HG03064 (cell line): ENCODE data around the gene GRIN2C.
"Not testable (repeated sequence)": the region's sequence is repeated elsewhere in the genome, so short reads cannot be mapped to it uniquely, and the experiment has no call there.

Experiments used
- ATAC-seq: cut with Tn5 transposase; IDR thresholded peaks from one replicate; pipeline ENCODE4 v1.9.1; 2021; ENCODE audit warnings: low read depth; ENCODE audit not compliant: unreplicated experiment

GRIN2C gene

DNA sequence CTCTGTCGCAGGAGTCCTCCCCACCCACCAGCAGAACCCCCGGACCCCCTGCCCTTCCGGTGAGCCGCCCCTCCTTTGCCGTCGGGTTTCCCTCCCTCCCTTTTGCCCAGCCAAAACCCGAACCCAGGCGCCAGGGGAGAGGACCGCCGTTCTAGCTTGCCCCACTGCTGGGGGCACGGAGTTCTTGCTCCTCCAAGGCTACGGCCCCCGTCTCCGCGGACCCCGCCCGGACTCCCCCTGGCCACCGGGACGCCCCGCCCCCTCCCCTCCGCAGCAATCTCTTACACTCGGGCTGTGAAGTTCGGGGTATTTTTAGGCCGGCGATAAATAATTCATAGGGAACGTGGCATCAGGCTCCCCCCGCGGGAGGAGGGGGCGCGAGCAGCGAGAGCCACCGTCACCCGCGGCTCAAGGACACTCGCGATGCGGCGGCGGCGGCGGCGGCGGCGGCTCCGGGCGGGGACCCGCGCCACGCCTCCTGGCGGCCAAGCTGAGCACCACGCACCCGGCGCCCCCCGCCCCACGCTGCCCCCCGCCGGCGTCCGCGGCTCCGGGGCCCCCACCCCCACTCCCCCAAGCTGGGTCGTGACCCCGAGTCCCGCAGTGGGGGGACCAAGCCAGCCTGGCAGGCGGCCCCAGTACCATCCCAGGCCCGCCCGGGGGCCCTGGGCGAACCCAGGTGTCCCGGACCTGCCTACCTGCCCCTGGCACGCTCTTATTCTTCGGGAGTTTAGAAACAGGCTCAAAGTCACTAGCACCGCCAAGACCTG is at the start of gene GRIN2C:
TSS of gene GRIN2C (minus strand) at position 427 of the 770 bp plus-strand sequence. CDS start 4,793 bp downstream, outside the sequence.
- ATAC-seq = no peak

DNA sequence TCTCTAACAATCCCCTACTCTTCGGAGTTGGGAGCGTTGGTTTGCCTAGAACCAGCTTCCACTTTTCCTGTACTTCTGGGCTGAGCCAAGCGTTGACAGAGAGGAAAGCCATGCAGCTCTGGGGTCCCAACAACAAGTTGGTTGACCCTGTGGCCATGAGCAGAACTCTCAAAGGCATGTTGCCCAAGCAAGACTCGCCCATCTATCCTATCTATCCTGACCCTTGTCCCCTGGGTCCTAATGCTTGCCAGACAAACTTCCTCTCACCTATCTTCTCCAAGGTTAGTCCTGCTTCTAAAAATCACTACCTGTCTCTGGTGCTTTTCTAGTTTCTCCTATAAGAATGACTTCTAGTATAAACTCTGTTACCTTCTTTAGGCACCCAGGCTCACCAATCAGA is 49.4 kb upstream of the GRIN2C start:
- not testable (repeated sequence) for ATAC-seq

DNA sequence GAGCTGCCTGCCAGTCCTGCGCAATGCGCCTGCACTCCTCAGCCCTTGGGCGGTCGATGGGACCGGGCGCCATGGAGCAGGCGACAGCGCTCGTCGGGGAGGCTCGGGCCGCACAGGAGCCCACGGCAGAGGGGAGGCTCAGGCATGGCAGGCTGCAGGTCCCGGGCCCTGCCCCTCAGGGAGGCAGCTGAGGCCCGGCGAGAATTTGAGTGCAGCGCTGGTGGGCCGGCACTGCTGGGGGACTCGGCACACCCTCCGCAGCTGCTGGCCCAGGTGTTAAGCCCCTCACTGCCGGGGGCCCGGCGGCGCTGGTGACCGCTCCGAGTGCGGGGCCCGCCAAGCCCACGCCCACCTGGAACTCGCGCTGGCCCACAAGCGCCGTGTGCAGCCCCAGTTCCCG is 47.3 kb upstream of the GRIN2C start:
- ATAC-seq = no peak

DNA sequence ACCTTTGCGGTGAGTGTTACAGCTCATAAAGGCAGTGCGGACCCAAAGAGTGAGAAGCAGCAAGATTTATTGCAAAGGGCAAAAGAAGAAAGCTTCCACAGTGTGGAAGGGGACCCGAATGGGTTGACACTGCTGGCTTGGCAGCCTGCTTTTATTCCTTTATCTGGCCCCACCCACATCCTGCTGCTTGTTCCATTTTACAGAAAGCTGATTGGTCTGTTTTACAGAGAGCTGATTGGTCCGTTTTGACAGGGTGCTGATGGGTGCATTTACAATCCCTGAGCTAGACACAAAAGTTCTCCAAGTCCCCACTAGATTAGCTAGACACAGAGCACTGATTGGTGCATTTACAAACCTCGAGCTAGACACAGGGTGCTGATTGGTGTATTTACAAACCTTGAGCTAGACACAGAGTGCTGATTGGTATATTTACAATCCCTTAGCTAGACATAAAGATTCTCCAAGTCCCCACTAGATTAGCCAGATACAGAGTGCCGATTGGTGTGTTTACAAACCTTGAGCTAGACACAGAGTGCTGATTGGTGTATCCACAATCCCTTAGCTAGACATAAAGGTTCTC is 46.6 kb upstream of the GRIN2C start:
- ATAC-seq = not testable (repeated sequence)

DNA sequence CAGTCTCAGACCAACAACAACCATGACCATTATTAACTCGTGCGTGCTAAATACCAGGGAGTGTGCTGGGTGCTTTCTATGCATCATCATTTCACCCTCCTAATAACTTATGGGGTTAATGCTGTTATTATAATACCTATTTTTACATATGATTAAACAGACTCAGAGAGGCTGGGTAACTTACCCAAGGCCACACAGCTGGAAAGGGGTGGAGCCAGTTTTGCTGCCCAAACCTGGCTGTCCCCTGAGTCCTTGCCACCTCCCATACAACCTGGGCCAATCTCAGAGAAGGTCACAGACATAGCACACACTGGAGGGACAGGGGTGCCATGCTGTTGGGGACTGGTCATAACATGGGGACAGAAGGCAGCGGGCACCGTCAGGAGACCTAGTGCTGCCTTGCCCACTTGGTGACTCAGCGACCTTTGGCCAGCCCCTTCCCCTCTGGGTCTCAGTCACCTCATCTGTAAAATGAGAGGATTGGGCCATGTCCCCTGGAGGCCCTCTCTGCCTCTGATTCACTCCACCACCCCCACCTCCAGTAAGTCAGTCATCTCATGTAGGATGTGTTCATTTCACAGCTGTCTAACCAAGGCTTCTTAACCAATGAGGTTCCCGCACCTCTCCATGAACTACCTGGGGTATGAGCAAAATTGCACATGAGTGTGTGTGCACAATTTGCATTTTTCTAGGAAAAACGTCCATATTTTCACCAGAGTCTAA is 45.2 kb upstream of the GRIN2C start:
- no peak for ATAC-seq

DNA sequence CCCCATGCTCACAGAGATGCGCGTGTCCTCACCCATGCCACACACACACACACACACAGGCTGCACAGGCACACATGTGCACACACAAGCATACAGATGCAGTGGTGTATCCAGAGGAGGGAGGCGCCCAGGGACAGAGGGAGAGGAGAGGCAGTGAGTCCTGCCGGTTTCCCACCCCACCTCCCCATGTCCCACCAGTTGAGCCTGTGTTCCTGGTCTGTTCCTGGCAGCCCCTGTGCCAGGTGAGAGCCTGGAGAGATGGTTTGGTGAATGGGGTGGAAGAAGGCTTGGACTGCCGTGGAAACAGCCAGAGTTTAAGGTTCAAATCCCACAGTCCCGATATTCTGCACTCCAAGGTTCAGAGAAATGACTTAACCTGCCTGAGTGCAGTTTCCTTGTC is 44.0 kb upstream of the GRIN2C start:
- ATAC-seq = no peak

DNA sequence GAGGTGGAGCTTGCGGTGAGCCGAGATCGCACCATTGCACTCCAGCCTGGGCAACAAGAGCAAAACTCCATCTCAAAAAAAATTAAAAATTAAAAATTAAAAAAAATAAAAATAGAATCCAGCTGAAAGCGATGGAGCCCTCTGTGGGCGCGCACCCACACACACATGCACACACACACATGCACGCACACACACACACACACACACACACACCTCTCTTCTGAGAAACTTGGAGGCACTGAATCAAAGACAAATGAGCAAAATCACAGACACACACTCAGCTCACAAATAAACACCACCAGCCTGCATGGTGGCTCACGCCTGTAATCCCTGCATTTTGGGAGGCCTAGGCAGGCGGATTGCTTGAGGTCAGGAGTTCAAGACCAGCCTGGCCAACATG is 43.3 kb upstream of the GRIN2C start:
- ATAC-seq = no peak

DNA sequence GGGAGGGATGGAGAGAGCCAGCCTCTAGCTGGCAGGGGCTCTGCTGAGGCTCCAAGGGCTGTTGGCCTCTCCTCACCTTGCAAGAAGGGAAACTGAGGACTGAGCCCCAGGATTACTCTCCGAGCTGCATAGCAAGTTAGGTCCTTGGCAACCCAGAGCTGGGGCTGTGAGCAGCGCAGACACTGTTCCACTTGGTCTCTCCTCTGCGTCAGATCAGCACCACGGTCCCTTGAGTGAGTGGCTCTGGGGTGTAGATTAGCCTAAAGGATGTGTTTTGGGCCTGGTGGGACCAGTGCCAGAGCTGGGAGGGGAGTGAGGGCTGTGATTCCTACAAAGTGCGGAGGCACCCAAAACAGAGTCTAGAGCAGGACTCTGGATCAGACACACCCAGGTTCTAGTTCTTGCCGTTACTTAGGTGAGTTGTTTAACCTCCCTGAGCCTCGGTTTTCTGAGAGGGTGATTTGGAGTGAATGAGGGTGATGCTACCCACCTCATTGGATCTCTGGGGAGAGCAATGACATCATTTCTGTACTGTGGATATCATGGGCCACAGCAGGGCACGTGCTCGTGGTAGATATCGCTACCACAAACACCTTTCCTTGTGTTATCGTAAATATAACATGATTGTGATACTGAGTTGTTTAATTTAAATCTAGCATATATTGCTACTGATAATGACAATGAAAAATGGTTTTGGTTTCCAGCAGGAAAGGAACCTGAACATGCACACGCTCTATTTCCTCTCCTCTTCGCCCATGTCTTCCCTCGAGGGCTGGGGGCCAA is 41.9 kb upstream of the GRIN2C start:
- ATAC-seq = no peak

DNA sequence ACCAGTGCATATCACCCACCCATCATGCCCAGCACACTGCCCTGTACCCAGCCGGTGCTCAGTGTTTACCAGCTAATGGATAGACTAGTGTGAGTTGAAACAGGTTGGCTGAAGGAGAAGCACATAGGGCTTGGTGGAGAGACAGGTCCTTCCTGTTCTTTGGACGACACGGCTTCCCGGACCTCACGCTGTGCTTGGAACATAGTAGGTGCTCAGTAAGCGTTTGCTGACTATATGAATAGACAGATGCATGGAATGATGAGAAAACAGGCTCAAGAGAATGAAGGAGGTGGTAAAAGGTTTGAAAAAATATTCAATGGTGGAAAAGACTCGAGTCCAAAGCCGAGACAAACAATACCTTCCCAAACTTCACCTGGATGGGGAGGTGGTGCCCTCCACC is 40.5 kb upstream of the GRIN2C start:
- ATAC-seq = no peak

DNA sequence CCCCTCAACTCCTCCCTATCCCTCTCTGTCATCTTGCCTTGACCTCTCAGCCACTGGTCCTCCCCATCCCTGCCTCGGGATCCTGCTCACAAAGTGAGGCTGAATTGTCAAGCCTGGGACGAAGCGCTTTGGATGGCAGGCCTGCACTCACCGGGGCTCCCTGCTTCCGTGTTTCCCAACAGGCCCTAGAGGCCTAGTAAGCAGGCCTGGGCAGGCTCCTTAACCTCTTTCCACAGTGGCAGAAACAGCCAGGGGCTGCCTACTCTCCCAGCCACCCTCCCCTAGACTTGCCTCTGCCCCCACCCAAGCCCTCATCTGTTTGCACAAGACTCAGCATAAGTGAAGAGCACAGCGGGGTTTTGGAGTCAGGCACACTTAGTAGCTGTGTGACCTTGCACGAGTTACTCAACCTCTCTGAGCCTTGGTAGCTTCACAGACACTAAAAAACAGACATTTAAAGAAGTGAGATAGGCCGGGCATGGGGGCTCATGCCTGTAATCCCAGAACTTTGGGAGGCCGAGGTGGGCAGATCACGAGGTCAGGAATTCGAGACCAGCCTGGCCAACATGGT is 38.8 kb upstream of the GRIN2C start:
- no peak for ATAC-seq

DNA sequence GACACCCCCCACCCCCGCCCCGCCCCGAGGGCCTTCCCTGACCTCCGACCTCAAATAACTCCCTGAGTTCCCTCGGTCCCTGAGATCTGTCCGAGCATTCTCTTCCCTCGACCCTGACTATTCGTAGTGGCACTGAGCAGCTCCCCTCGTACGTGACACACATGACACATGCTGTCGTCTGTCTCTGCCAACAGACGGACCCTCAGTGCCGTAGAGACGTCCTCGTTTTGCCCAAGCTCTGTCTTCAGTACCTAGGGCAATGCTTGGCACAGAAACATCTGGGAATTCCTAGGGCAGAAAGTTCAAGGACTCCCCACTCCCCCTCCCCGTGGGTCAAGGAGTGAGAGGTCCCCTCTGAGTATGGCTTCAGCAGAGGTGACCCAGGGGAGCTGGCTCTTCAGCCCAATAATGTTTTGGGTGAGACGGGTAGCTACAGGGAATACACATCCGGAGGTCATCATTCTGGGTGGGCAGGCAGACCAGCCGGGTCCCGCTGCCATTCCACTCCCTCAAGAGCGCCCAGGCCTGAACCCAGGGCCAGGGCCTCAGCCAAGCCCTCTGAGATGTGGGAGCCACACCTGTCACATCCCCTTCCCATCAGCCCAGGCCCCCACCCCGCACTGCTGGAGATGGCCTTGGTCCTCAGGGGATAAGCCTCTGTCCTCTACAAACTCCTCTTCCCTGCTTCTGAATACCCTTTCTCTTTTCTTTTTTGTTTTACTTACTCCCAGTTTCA is 34.4 kb upstream of the GRIN2C start:
- ATAC-seq = no peak

DNA sequence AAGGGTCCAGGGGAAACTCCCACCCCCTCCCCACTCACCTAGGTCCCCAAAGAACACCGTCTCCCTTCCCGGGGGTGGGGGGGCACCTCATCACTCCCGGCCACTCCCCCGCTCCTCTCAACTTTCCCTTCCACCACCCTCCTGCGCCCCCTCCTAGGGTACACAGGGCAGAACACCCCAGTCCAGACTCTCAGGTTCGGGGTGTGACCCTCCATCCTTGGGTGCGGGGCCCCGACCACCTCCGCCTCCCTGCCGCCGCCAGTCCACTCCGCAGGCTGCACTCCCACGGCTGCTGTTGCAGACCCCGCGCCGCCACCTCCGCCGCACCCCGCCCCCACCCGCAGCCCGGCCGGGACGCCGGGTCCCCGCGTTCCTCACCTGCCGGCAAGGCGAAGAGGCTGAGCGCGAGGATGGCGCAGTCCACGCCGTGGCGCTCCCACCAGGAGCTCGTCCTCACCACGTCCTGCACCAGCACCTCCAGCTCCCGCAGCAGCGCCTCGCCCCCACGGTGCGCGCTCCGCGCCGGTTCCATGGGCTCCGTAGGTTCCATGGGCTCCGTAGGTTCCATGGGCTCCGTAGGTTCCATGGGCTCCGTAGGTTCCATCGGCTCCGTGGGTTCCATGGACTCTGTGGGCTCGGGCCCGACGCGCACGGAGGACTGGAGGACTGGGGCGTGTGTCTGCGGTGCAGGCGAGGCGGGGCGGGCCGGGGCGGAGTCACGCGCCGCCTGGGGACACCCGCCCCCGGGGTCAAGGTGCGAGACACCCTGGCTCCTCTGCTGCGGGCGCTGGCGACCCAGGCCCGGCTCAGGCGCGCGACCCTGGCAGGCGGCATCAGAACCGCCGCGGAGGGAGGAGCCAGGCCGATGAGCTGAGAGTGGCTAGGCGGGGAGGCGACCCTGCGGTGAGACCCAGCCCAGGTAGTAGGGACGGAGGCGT is 33.6 kb upstream of the GRIN2C start, which contains the start of gene FADS6:
TSS of gene FADS6 (minus strand) at position 660 of the 938 bp plus-strand sequence. CDS start at position 622, 38 bp downstream.
- no peak for ATAC-seq

DNA sequence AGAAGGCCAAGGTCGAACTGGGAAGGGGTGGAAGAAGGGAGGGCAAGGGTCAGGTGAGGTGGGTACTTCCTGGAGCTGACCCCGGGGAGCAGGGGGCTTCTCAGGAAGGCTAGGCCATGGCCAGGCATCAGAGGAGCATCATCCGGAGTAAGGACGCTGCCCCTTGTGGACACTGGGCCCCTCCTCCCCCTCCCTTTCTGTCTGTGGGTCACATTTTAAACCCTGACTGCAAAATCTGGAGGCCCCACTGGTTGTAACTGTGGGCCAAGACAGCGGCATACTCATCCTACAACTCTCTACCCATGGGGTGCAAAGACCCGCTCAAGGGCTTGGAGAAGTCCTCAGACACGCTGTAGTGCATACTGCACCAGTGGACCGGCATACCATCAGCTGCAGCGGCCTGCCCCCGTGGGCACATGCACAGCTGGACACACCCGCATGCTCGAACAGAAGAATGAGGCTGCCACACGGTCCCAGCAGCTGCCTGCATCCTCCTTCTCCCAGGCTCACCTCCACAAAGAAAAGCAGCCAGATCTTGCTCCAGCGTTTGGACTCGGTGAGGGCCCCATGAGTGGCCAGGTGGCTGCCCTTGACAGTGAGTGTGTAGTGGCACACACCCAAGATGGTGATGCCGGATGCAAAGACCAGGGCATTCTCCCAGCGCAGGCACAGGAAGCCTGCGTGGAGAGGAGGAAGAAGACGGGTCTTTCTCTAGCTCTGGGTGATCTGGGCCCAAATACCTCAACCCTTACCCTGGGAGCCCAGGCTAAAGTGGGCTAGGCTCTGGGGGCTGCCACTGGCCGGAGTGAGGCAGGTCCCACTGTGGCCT is 32.5 kb upstream of the GRIN2C start:
- ATAC-seq = no peak

DNA sequence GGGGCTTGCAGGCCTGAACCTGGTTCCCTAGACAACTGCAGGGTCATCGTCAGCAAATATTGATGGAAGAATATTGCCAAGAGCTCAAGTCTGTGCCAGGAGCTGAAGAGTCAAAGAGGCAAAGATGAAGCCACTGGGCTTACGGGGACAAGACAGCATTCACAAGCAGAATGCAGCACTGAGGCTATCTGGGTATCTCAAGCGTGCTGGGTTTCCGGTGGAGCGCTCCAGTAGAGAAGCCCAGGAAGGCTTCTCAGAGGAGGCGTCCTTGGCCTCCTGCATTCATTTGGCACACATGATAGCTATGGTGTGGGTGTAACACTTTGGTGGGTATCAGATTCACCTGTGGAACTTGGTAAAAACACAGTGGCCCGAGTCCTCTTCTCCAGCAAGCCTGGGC is 30.9 kb upstream of the GRIN2C start:
- no peak for ATAC-seq

DNA sequence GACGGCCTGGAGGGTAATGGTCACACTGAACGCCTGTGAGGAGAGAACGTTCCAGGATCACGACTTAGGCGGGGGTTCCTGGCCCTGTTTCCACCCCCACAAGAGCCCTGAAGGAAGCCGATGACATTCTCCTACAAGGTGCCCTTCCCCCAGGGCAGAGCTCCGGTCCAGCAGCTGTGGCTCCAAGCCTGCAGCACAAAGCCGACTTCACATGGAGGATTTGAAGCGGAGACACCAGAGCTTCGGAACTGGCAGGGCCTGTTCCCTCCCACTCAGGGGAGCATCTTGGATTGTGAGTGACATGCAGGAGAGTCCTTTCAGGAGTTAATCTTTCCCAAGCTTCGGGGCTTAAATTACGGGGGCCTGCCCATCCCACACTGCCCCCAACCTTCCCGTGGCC is 28.8 kb upstream of the GRIN2C start:
- no peak for ATAC-seq

DNA sequence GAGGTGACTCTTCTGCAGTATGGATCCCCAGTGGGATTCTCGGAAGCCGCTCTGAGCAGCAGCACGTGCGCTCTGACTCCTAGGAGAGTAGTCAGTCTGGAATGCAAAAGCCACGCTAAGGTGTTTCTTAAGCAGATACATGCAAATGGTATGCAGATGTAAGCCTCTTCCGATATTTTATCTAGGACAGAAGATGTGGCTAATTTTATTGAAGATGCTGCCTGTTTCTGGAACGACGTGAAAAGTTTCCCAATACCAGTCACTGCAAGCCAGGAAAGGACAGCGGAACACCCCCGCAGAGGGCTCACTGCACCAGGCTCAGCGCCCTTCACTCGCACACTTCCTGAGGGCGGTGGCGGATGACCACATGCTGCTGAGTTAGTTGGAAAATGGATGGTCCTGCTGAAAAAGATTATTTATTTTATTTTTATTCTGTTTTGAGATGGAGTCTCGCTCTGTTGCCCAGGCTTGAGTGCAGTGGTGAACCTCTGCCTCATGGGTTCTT is 23.6 kb upstream of the GRIN2C start:
- ATAC-seq = no peak

DNA sequence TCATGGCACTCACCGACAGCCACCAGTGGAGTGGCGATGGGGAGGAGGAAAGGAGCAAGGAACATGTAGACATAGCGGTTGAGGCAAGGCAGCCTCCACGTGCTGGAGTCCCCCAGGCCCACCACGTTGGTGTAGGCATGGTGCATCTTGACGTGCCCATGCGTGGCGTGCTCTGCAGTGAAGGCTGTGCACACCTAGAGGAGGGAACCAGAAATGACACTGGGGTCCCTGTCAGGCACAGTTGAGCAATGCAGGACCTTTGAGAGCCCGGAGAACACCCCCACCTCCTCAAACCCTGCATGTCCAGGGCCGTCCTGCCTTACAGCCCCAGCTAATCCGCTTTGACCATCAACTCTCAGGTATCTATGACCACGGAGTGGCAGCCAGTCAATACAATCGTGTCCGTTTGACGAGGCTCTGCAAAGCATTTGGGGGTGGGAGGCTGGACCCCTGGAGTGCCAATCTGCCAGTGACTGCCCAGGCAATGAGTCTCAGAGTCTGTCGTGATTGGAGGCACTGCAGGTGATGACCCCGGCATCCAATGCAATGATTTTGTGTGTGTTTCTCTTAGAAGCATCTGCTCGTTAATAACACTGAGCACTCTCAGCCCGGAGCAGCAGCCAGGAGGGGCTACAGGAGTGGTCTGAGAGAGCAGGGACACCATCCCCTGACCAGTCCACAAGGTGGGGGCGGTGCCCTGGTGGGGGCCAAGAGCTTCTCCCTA is 23.0 kb upstream of the GRIN2C start:
- no peak for ATAC-seq
